Measurements from ENCODE around the gene FFAR3. TPM values are rescaled to one million over a fixed set of nuclear protein-coding genes. Genes with fewer than 3 reads are reported as not detected.
"Not testable (repeated sequence)": the region's sequence is repeated elsewhere in the genome, so short reads cannot be mapped to it uniquely, and the experiment has no call there.

Gene FFAR3
- polyA plus RNA-seq, 2 of the 4 experiments (the other 2 are of a cell fraction): not detected

DNA sequence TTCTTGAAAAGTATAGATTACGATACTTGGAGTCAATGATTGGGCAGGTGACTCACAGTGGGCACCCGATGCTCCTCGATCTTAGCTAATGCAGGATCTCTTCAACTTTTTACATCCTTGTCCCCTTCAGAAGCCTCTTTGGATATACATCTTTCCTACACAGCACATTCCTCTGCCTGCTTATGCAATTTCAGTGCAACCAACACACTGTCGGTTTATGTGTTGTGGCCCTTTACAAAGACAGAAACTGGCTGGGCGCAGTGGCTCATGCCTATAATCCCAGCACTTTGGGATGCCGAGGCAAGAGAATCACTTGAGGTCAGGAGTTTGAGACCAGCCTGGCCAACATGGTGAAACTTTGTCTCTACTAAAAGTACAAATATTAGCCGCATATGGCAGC, 15.2 kb downstream of the FFAR3 start:
- no peaks in the 10 kb centered on the region for H3K4me1 ChIP-seq
- DNase-seq (ENCODE audit: low read depth in 1 of 2, low spot score in 1 of 2): no peak
- 38% methylated on average over 7 of the region's 7 CpGs for WGBS (ENCODE audit: missing lambda C conversion rate)
- FAIRE-seq: no peak
- no peak overlapping the region for H3K4me3 ChIP-seq
- H3K4me2 ChIP-seq: no peak overlapping the region
- no peak for TF ChIP-seq CEBPB (IDR thresholded peaks at IDR 0.05)
- TF ChIP-seq RNF2 (IDR thresholded peaks at IDR 0.05; ENCODE audit: borderline replicate concordance, low read depth): no peak
- no peak for TF ChIP-seq EP300 (IDR thresholded peaks at IDR 0.05)
- no peak for TF ChIP-seq HES2 (IDR thresholded peaks at IDR 0.05)
- no peak for TF ChIP-seq HOXB13 (CRISPR knock-in tag; IDR thresholded peaks at IDR 0.05; ENCODE audit: low read depth)
- no peak for TF ChIP-seq ESRRA (IDR thresholded peaks at IDR 0.05; ENCODE audit: borderline replicate concordance, low read length)
- POLR2A ChIA-PET: no interaction called here
- CTCF ChIA-PET: interaction anchor here (1.1 to 1.5 kb wide), 2 partner anchors 122 to 137 kb away, joined by 3 to 4 read pairs; no protein-coding TSS in a partner anchor
- ATAC-seq: no peak
- H3K27ac ChIP-seq: no peak overlapping the region
- peaks cover 13% of the 10 kb centered on the region; the same call in 2 of the 3 replicates for H3K9me3 ChIP-seq

DNA sequence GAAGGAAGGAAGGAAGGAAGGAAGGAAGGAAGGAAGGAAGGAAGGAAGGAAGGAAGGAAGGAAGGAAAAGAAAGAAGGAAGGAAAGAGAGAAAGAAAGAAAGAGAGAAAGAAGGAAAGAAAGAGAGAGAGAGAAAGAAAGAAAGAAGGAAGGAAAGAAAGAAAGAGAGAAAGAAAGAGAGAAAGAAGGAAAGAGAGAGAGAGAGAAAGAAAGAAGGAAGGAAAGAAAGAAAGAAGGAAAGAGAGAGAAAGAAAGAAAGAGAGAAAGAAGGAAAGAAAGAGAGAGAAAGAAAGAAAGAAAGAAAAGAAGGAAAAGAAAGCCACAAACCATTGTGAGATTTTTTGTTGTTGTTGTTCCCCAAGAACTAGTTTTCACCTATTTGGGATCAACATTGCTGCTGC, 15.8 kb downstream of the FFAR3 start:
- CTCF ChIA-PET: interaction anchor here (1.3 to 1.5 kb wide), 2 partner anchors 21 to 121 kb away, joined by 4 to 12 read pairs; no protein-coding TSS in a partner anchor
- POLR2A ChIA-PET, ATAC-seq: not testable (repeated sequence)

GRCh38 chr19:35375505-35376307, 17.4 kb downstream of the FFAR3 start:
- CTCF ChIA-PET: interaction anchor here (0.5 to 3.6 kb wide), 7 partner anchors 9 to 119 kb away, joined by 3 to 17 read pairs (median 3); no protein-coding TSS in a partner anchor
- H3K27ac ChIP-seq: no peak overlapping the region
- peaks cover 14% of the 10 kb centered on the region; the same call in 2 of the 3 replicates for H3K9me3 ChIP-seq
- no peak overlapping the region for H3K4me2 ChIP-seq
- FAIRE-seq: no peak
- whole genome bisulfite sequencing (ENCODE audit: missing lambda C conversion rate): 58% methylated on average over 12 of the region's 12 CpGs
- H3K4me1 ChIP-seq: no peaks in the 10 kb centered on the region
- POLR2A ChIA-PET: no interaction called here
- TF ChIP-seq ZC3H11A (IDR thresholded peaks at IDR 0.05) (no peak), POLR2AphosphoS2 (conservative IDR thresholded peaks at IDR 0.05; ENCODE audit: low read length) (no peak), MAX (IDR thresholded peaks at IDR 0.05) (no peak), MAFK (IDR thresholded peaks at IDR 0.05; ENCODE audit: partially characterized antibody) (no peak), HOXA7 (CRISPR knock-in tag; IDR thresholded peaks at IDR 0.05) (no peak), KDM5A (IDR thresholded peaks at IDR 0.05) (no peak), ESRRA (IDR thresholded peaks at IDR 0.05; ENCODE audit: borderline replicate concordance, low read length) (no peak), RNF2 (IDR thresholded peaks at IDR 0.05; ENCODE audit: borderline replicate concordance, low read depth) (no peak), EHF (CRISPR knock-in tag; IDR thresholded peaks at IDR 0.05) (no peak), GATA3 (IDR thresholded peaks at IDR 0.05; ENCODE audit: borderline replicate concordance) (no peak), MAZ (IDR thresholded peaks at IDR 0.05; ENCODE audit: borderline replicate concordance, low read depth, low read length) (no peak), TP53 (CRISPR knock-in tag; IDR thresholded peaks at IDR 0.05) (no peak), HOXB13 (CRISPR knock-in tag; IDR thresholded peaks at IDR 0.05; ENCODE audit: low read depth) (no peak), RCOR1 (IDR thresholded peaks at IDR 0.05; ENCODE audit: low read depth, low read length) (no peak)
- no peak overlapping the region for H3K4me3 ChIP-seq
- no peak for DNase-seq (ENCODE audit: low read depth in 1 of 2, low spot score in 1 of 2)
- peak; percentile 30 to 61; a peak in 3 of 6 replicates for ATAC-seq

More for the DNA sequence above, 15.8 kb downstream of the FFAR3 start:
- not testable (repeated sequence) for FAIRE-seq; H3K27ac ChIP-seq; H3K4me2 ChIP-seq; H3K4me3 ChIP-seq; H3K4me1 ChIP-seq; DNase-seq (ENCODE audit: low read depth in 1 of 2, low spot score in 1 of 2)
- H3K9me3 ChIP-seq: peaks cover 17% of the 10 kb centered on the region; the same call in 2 of the 3 replicates

DNA sequence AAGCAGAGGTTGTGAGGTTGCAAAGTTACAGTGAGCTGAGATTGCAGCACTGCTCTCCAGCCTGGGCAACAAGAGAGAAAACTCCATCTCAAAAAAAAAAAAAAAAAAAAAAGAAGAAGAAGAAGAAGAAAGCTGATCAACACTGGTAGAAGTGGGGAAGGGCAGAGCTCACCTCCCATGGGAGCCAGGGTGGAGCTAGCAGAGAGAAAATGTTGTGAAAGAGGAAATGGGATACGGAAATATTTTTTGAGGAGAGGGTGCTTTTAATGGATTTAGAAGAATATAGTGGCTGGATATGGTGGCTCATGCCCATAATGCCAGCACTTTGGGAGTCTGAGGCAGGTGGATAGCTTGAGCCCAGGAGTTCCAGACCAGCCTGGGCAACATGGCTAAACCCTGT, 19.4 kb downstream of the FFAR3 start:
- DNase-seq (ENCODE audit: low read depth in 1 of 2, low spot score in 1 of 2): no peak
- H3K4me1 ChIP-seq: no peaks in the 10 kb centered on the region
- FAIRE-seq: no peak
- H3K4me2 ChIP-seq: no peak overlapping the region
- ChIA-PET POLR2A (interaction anchor here (0.6 kb wide), 1 partner anchor 182 kb away, joined by 4 read pairs; no protein-coding TSS in a partner anchor), CTCF (interaction anchor here (0.7 to 3.6 kb wide), 6 partner anchors 10 to 1833 kb away, joined by 3 to 17 read pairs (median 4); partner anchors contain the start of gene FFAR1)
- ATAC-seq: no peak
- H3K9me3 ChIP-seq: peaks cover 19% of the 10 kb centered on the region; the same call in 2 of the 3 replicates
- H3K4me3 ChIP-seq: no peak overlapping the region
- H3K27ac ChIP-seq: no peak overlapping the region
- TF ChIP-seq CBX2 (IDR thresholded peaks at IDR 0.05; ENCODE audit: borderline replicate concordance, low read depth): no peak
- no peak for TF ChIP-seq MAFK (IDR thresholded peaks at IDR 0.05; ENCODE audit: partially characterized antibody)
- no peak for TF ChIP-seq FOXS1 (CRISPR knock-in tag; IDR thresholded peaks at IDR 0.05)
- TF ChIP-seq RARB (CRISPR knock-in tag; IDR thresholded peaks at IDR 0.05): no peak
- TF ChIP-seq RFX5 (IDR thresholded peaks at IDR 0.05): no peak
- TF ChIP-seq NFE2L2 (conservative IDR thresholded peaks at IDR 0.05; ENCODE audit: low read length): no peak
- TF ChIP-seq, protein P1, sequence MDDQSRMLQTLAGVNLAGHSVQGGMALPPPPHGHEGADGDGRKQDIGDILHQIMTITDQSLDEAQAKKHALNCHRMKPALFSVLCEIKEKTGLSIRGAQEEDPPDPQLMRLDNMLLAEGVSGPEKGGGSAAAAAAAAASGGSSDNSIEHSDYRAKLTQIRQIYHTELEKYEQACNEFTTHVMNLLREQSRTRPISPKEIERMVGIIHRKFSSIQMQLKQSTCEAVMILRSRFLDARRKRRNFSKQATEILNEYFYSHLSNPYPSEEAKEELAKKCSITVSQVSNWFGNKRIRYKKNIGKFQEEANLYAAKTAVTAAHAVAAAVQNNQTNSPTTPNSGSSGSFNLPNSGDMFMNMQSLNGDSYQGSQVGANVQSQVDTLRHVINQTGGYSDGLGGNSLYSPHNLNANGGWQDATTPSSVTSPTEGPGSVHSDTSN (IDR thresholded peaks at IDR 0.05): no peak
- WGBS (ENCODE audit: missing lambda C conversion rate): 21% methylated on average over 1 of the region's 1 CpG

Measured in A549 (cell line).